ENCODE data around the gene FAM229A. TPM values are rescaled to one million over a fixed set of nuclear protein-coding genes. Genes with fewer than 3 reads are reported as not detected.
"Not testable (repeated sequence)": the region's sequence is repeated elsewhere in the genome, so short reads cannot be mapped to it uniquely, and the experiment has no call there.

Gene FAM229A
- total and polyA plus RNA-seq, 2 donors (not counting 1 experiment from before 2014, with no cell fraction given): 0.77 to 0.99 TPM

DNA sequence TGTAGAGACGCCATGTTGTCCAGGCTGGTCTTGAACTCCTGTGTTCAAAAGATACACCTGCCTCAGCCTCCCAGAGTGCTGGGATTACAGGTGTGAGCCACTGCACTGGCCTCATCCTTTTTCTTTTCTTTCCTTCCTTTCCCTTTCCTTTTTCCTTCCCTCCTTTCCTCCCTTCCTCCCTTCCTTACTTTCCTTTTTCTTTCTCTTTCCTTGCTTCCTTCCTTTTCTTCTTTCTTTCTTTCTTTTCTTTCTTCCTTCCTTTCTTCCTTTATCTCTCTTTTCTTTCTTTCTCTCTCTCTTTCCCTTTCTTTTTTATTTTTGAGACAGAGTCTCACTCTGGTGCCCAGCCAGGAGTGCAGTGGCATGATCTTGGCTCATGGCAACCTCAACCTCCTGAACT is 5.8 kb downstream of the FAM229A start:
- no peak overlapping the region for H3K4me3 ChIP-seq (replicated peaks in 1 of 4; ENCODE audit: control extremely low read depth in 1 of 4, insufficient read depth in 1 of 4, low read depth in 3 of 4, low read length in 4 of 4)
- TF ChIP-seq EZH2 (IDR thresholded peaks at IDR 0.05; ENCODE audit: low read length, missing control alignments): no peak
- TF ChIP-seq, protein P1, sequence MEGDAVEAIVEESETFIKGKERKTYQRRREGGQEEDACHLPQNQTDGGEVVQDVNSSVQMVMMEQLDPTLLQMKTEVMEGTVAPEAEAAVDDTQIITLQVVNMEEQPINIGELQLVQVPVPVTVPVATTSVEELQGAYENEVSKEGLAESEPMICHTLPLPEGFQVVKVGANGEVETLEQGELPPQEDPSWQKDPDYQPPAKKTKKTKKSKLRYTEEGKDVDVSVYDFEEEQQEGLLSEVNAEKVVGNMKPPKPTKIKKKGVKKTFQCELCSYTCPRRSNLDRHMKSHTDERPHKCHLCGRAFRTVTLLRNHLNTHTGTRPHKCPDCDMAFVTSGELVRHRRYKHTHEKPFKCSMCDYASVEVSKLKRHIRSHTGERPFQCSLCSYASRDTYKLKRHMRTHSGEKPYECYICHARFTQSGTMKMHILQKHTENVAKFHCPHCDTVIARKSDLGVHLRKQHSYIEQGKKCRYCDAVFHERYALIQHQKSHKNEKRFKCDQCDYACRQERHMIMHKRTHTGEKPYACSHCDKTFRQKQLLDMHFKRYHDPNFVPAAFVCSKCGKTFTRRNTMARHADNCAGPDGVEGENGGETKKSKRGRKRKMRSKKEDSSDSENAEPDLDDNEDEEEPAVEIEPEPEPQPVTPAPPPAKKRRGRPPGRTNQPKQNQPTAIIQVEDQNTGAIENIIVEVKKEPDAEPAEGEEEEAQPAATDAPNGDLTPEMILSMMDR (conservative IDR thresholded peaks at IDR 0.05 in 1 of 2, IDR thresholded peaks at IDR 0.05 in 1 of 2; ENCODE audit: low read depth in 1 of 2, low read length in 2 of 2): no peak
- DNase-seq (ENCODE audit: low read depth in 2 of 2): no peak

DNA sequence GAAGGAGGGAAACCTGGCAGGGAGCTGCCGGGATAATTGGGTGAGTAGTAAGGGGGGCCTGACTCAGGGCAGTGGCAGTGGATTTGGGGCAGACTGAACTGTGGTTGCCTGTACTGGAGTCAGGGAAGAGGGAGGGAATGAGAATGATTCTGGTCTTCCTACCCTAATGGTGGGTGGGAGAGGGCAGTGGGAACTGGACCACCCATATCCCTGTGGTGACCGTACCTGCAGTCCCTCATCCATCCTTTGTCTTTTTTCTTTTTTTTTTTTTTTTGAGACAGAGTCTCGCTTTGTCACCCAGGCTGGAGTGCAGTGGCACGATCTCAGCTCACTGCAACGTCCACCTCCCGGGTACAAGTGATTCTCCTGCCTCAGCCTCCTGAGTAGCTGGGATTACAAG is 6.5 kb downstream of the FAM229A start:
- not testable (repeated sequence) for DNase-seq (ENCODE audit: low read depth in 2 of 2); H3K27ac ChIP-seq (ENCODE audit: insufficient read depth, low read length); H3K4me3 ChIP-seq (replicated peaks in 1 of 4; ENCODE audit: control extremely low read depth in 1 of 4, insufficient read depth in 1 of 4, low read depth in 3 of 4, low read length in 4 of 4); H3K36me3 ChIP-seq (ENCODE audit: control insufficient read depth, insufficient read depth, low read length); H3K9me3 ChIP-seq (ENCODE audit: control insufficient read depth, insufficient read depth, low read depth, low read length); H3K9ac ChIP-seq (ENCODE audit: insufficient read depth, low read length); H3K4me2 ChIP-seq (ENCODE audit: extremely low read depth, insufficient read depth, low read length); H3K27me3 ChIP-seq (ENCODE audit: control insufficient read depth, insufficient read depth, low read length); H4K20me1 ChIP-seq (ENCODE audit: control insufficient read depth, extremely low read depth, insufficient read depth, low read length); H3K79me2 ChIP-seq (ENCODE audit: control insufficient read depth, insufficient read depth, low read length); H2AFZ ChIP-seq (ENCODE audit: low read length)
- peaks cover 20% of the 10 kb centered on the region for H3K4me1 ChIP-seq (ENCODE audit: control insufficient read depth, extremely low read depth, insufficient read depth, low read length)

More for the DNA sequence above, 5.8 kb downstream of the FAM229A start:
- Histone ChIP-seq H3K9ac (ENCODE audit: insufficient read depth, low read length) (no peak overlapping the region), H3K4me1 (ENCODE audit: control insufficient read depth, extremely low read depth, insufficient read depth, low read length) (peaks cover 20% of the 10 kb centered on the region), H3K9me3 (ENCODE audit: control insufficient read depth, insufficient read depth, low read depth, low read length) (no peaks in the 10 kb centered on the region), H3K27ac (ENCODE audit: insufficient read depth, low read length) (no peak overlapping the region), H2AFZ (ENCODE audit: low read length) (no peak overlapping the region), H3K27me3 (ENCODE audit: control insufficient read depth, insufficient read depth, low read length) (no peaks in the 10 kb centered on the region), H4K20me1 (ENCODE audit: control insufficient read depth, extremely low read depth, insufficient read depth, low read length) (no peaks in the 10 kb centered on the region), H3K4me2 (ENCODE audit: extremely low read depth, insufficient read depth, low read length) (no peak overlapping the region), H3K36me3 (ENCODE audit: control insufficient read depth, insufficient read depth, low read length) (no peaks in the 10 kb centered on the region), H3K79me2 (ENCODE audit: control insufficient read depth, insufficient read depth, low read length) (no peaks in the 10 kb centered on the region)

DNA sequence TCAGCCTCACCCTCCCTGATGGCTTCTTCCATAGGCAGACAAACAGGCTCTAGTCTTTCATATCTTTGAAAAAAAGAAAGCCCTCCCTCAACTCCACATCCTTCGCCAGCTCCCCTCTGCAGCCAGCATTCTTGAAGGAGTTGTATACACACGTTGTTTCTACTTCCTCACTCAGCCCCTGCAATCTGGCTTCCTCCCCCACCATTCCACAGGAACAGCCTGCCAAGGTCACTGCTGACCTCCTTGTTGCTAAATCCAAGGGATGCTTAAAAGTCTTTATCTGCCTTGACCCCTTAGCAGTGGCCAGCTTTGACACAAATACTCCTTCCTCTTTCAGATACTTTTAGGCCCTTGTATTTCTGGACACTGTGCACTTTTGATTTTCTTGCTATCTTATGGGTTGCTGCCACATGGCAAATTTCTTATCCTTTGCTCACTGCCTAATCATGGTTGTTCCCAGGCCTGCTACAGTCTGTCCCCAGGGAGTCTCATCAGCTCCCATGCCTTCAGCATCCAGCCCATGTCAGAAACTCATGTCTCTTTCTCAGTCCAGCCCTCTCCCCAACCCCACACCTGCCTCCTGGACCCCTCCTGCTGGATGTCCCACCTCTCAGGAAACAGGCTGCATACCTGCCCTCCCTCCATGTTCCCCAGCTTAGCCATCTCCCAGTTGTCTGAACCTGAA is 8.3 kb downstream of the FAM229A start:
- H3K27me3 ChIP-seq (ENCODE audit: control insufficient read depth, insufficient read depth, low read length): no peaks in the 10 kb centered on the region

More for the DNA sequence above, 8.3 kb downstream of the FAM229A start:
- Histone ChIP-seq H3K36me3 (ENCODE audit: control insufficient read depth, insufficient read depth, low read length) (no peaks in the 10 kb centered on the region), H2AFZ (ENCODE audit: low read length) (no peak overlapping the region), H3K4me1 (ENCODE audit: control insufficient read depth, extremely low read depth, insufficient read depth, low read length) (peaks cover 23% of the 10 kb centered on the region), H3K9me3 (ENCODE audit: control insufficient read depth, insufficient read depth, low read depth, low read length) (no peaks in the 10 kb centered on the region), H3K4me3 (replicated peaks in 1 of 4; ENCODE audit: control extremely low read depth in 1 of 4, insufficient read depth in 1 of 4, low read depth in 3 of 4, low read length in 4 of 4) (no peak overlapping the region), H3K79me2 (ENCODE audit: control insufficient read depth, insufficient read depth, low read length) (no peaks in the 10 kb centered on the region), H3K9ac (ENCODE audit: insufficient read depth, low read length) (no peak overlapping the region), H3K4me2 (ENCODE audit: extremely low read depth, insufficient read depth, low read length) (peak overlapping the region; percentile 51), H3K27ac (ENCODE audit: insufficient read depth, low read length) (peak overlapping the region; percentile 43), H4K20me1 (ENCODE audit: control insufficient read depth, extremely low read depth, insufficient read depth, low read length) (no peaks in the 10 kb centered on the region)
- TF ChIP-seq EZH2 (IDR thresholded peaks at IDR 0.05; ENCODE audit: low read length, missing control alignments): no peak
- TF ChIP-seq, protein P1 (conservative IDR thresholded peaks at IDR 0.05 in 1 of 2, IDR thresholded peaks at IDR 0.05 in 1 of 2; ENCODE audit: low read depth in 1 of 2, low read length in 2 of 2): no peak
- peak; percentile 67 to 70 for DNase-seq (ENCODE audit: low read depth in 2 of 2)
